Lower lobe of right lung (tissue), 2 donors: ENCODE measurements around the gene PICK1. TPM values are rescaled to one million over a fixed set of nuclear protein-coding genes. Genes with fewer than 3 reads are reported as not detected.
"Not testable (repeated sequence)": the region's sequence is repeated elsewhere in the genome, so short reads cannot be mapped to it uniquely, and the experiment has no call there.

Source experiments
- ATAC-seq, 2 donors: fragments of 200-7000 bp; cut with Tn5 transposase; one replicate each; pipeline ENCODE4 v1.9.1; 2020 to 2022; ENCODE audit warnings: mild to moderate bottlenecking in 2 of 2, moderate library complexity in 2 of 2
- DNase-seq: peaks from one replicate; pipeline ENCODE4 v3.0.0-alpha.2; 2020
- H3K27ac ChIP-seq: fragments of 200-600 bp; one replicate; pipeline ENCODE4 v1.8.0; 2022
- H3K27me3 ChIP-seq: fragments of 200-600 bp; one replicate; pipeline ENCODE4 v1.8.0; 2022; ENCODE audit warnings: low read depth
- H3K36me3 ChIP-seq: fragments of 200-600 bp; one replicate; pipeline ENCODE4 v1.8.0; 2022; ENCODE audit warnings: mild to moderate bottlenecking
- H3K4me1 ChIP-seq: fragments of 200-600 bp; one replicate; pipeline ENCODE4 v1.8.0; 2022
- H3K4me3 ChIP-seq: fragments of 200-600 bp; one replicate; pipeline ENCODE4 v1.8.0; 2022; ENCODE audit warnings: mild to moderate bottlenecking
- H3K9me3 ChIP-seq: fragments of 200-600 bp; one replicate; pipeline ENCODE4 v1.8.0; 2022
- CTCF ChIP-seq: fragments of 200-600 bp; IDR thresholded peaks from one replicate; pipeline ENCODE4 v1.8.0; 2022; ENCODE audit warnings: antibody characterized with exemption, mild to moderate bottlenecking
- intact Hi-C: fragments of 100-400 bp; cut with DNase I; formaldehyde crosslinking; loops from one replicate; pipeline ENCODE4 v1.11.0; 2022
- total RNA-seq: library from RNA; stranded (reverse); fragmentation: NEBNext Ultra II Directional; extraction: Animal tissue kit (Norgen Biotek cat#: 25700); gene quantifications from one replicate; pipeline ENCODE4 v1.2.1, GENCODE V29; 2021
- donor health status: DM: no; HTN: yes; CAD: no; lungs with severe emphysema.

Gene PICK1
- total RNA-seq, 1 donor from 2014 or later, result 35.4 TPM

GRCh38 chr22:38036392-38037062 lies 20.7 kb upstream of the PICK1 start:
- DNase-seq, result no peak
- no peaks in the 10 kb centered on the region for H3K9me3 ChIP-seq
- no peak for TF ChIP-seq CTCF
- intact Hi-C loops, result no loop called here
- no peak overlapping the region for H3K4me3 ChIP-seq
- H3K27ac ChIP-seq, result no peak overlapping the region
- no peaks in the 10 kb centered on the region for H3K36me3 ChIP-seq
- no peak for ATAC-seq
- no peaks in the 10 kb centered on the region for H3K27me3 ChIP-seq
- H3K4me1 ChIP-seq, result peaks cover 24% of the 10 kb centered on the region

- H3K36me3 ChIP-seq, H3K4me3 ChIP-seq, DNase-seq, ATAC-seq, H3K27ac ChIP-seq, intact Hi-C loops, H3K9me3 ChIP-seq, H3K27me3 ChIP-seq: not testable (repeated sequence)
- H3K4me1 ChIP-seq, result peaks cover 31% of the 10 kb centered on the region
Observed at GRCh38 chr22:38037367-38038150, 19.6 kb upstream of the PICK1 start.

GRCh38 chr22:38038426-38038825 lies 18.8 kb upstream of the PICK1 start:
- intact Hi-C loops, result no loop called here
- no peak for ATAC-seq

GRCh38 chr22:38038890-38039812 lies 18.1 kb upstream of the PICK1 start:
- ATAC-seq (no peak), DNase-seq (no peak)
- TF ChIP-seq CTCF, result no peak
- Histone ChIP-seq H3K9me3 (no peaks in the 10 kb centered on the region), H3K27me3 (no peaks in the 10 kb centered on the region), H3K4me3 (no peak overlapping the region), H3K4me1 (peaks cover 18% of the 10 kb centered on the region), H3K27ac (no peak overlapping the region), H3K36me3 (no peaks in the 10 kb centered on the region)
- intact Hi-C loops, result no loop called here

More at GRCh38 chr22:38038426-38038825, 18.8 kb upstream of the PICK1 start:
- Histone ChIP-seq H3K27me3 (no peaks in the 10 kb centered on the region), H3K9me3 (no peaks in the 10 kb centered on the region), H3K36me3 (no peaks in the 10 kb centered on the region), H3K4me3 (no peak overlapping the region), H3K4me1 (peaks cover 26% of the 10 kb centered on the region), H3K27ac (no peak overlapping the region)
- no peak for DNase-seq
- no peak for TF ChIP-seq CTCF

GRCh38 chr22:38040953-38041759 lies 16.0 kb upstream of the PICK1 start:
- no peak overlapping the region for H3K4me3 ChIP-seq
- TF ChIP-seq CTCF, result no peak
- DNase-seq, result no peak
- H3K36me3 ChIP-seq, result no peaks in the 10 kb centered on the region
- no peak overlapping the region for H3K27ac ChIP-seq
- intact Hi-C loops, result no loop called here
- H3K4me1 ChIP-seq, result peaks cover 10% of the 10 kb centered on the region
- H3K27me3 ChIP-seq, result no peaks in the 10 kb centered on the region
- no peak for ATAC-seq
- H3K9me3 ChIP-seq, result no peaks in the 10 kb centered on the region
